Body of pancreas (tissue), 4 donors: ENCODE results near the gene GULP1. TPM values are rescaled to one million over a fixed set of nuclear protein-coding genes. Genes with fewer than 3 reads are reported as not detected.

Experiments
- ATAC-seq: fragments of 150-250 bp; one replicate; pipeline ENCODE4 v1.9.1; 2016
- DNase-seq, 4 donors: peaks; one replicate each; pipeline ENCODE4 v3.0.0-alpha.2; 2019
- H3K27ac ChIP-seq, 4 donors: fragments of 200-600 bp; sonication (generic); 1 replicate in 3 of 4; 2 replicates in 1 of 4; pipeline versions ENCODE4 v1.5.1 to v1.6.1; 2016 to 2019; ENCODE audit warnings: mild to moderate bottlenecking in 1 of 4, mixed read lengths in 1 of 4, moderate library complexity in 1 of 4
- H3K27me3 ChIP-seq, 2 donors: fragments of 200-600 bp; sonication (generic); one replicate each; pipeline ENCODE4 v1.6.0; 2016; ENCODE audit warnings: mild to moderate bottlenecking in 1 of 2
- H3K36me3 ChIP-seq, 2 donors: fragments of 200-600 bp; sonication (generic); replicated peaks in 1 of 2; 2 replicates each; pipeline ENCODE4 v1.5.1; 2016; ENCODE audit warnings: low read depth in 2 of 2; ENCODE audit not compliant: insufficient read depth in 1 of 2
- H3K4me1 ChIP-seq: fragments of 200-600 bp; sonication (generic); one replicate; pipeline ENCODE4 v1.6.0; 2016
- H3K4me3 ChIP-seq, 2 donors: fragments of 200-600 bp; sonication (generic); 1 replicate in 1 of 2; 2 replicates in 1 of 2; pipeline ENCODE4 v1.5.1; 2016 to 2019
- H3K9me3 ChIP-seq, 3 donors: fragments of 200-600 bp; sonication (generic); 1 replicate in 2 of 3; 2 replicates in 1 of 3; pipeline ENCODE4 v1.5.1; 2016
- POLR2A ChIP-seq, 3 donors: fragments of 450-650 bp; IDR thresholded peaks; one replicate each; pipeline ENCODE4 v1.6.1; 2016; ENCODE audit warnings: antibody characterized with exemption in 3 of 3, mild to moderate bottlenecking in 2 of 3
- WGBS, 2 donors: methylation state at CpG; one replicate each; pipeline ENCODE4 v1.1.5; 2017; 5-methylcytosine and 5-hydroxymethylcytosine counted together
- intact Hi-C: fragments of 100-400 bp; cut with DNase I; formaldehyde crosslinking; loops from one replicate; pipeline ENCODE4 v1.15.1; 2023
- total RNA-seq, 2 donors: library from RNA; depleted of rRNA; stranded (reverse); fragments of >200 nt; gene quantifications; one replicate each; pipeline ENCODE4 v1.1.0, GENCODE V29; 2016
- TF ChIP-seq, protein P1 (sequence below), 7 experiments: fragments of 450-650 bp in 4 of 7; fragments of 200-600 bp in 3 of 7; sonication (generic) in 3 of 7; IDR thresholded peaks; one replicate each; pipeline ENCODE4 v1.5.1; 2016 to 2019; ENCODE audit warnings: antibody characterized with exemption in 7 of 7

Gene GULP1
- total RNA-seq, 2 donors from 2014 or later: 24.7 to 50.3 TPM

DNA sequence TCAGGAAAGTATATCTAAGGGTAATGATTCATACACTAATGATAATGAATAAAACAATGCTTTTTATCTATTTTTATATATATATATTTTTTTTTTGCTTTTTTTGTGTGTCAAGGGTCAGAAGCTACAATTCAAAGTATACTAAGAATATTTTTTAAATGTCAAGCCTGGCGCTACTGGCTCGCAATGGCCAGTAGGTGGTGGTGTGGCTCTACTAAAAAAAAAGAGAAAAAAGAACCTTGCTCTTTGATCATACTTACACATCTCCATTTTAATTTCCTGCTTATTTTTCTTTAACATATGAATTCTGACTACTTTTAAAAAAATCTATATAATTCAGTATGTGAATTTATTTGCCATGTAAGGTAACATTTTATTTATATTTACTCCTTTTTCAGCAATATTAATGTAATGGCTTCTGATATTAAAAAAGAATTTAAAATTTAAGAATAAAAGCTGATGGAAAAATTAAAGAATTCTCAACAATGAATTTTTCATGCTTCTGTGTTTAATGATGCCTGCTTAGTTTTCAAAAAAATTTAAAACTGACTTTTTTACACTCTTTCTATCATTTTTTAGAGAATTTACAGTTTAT, 232.9 kb downstream of the GULP1 start:
- Histone ChIP-seq H3K9me3 (no peaks in the 10 kb centered on the region), H3K4me1 (peaks cover 11% of the 10 kb centered on the region), H3K27ac (no peak overlapping the region), H3K27me3 (no peaks in the 10 kb centered on the region), H3K36me3 (no peaks in the 10 kb centered on the region), H3K4me3 (no peak overlapping the region)
- 6 to 7% methylated on average over 2 of the region's 2 CpGs for WGBS, 2 donors
- intact Hi-C loops: no loop called here
- DNase-seq: peak; percentile 16 to 48 (median 28)
- ATAC-seq: peak; percentile 83
- TF ChIP-seq, protein P1, sequence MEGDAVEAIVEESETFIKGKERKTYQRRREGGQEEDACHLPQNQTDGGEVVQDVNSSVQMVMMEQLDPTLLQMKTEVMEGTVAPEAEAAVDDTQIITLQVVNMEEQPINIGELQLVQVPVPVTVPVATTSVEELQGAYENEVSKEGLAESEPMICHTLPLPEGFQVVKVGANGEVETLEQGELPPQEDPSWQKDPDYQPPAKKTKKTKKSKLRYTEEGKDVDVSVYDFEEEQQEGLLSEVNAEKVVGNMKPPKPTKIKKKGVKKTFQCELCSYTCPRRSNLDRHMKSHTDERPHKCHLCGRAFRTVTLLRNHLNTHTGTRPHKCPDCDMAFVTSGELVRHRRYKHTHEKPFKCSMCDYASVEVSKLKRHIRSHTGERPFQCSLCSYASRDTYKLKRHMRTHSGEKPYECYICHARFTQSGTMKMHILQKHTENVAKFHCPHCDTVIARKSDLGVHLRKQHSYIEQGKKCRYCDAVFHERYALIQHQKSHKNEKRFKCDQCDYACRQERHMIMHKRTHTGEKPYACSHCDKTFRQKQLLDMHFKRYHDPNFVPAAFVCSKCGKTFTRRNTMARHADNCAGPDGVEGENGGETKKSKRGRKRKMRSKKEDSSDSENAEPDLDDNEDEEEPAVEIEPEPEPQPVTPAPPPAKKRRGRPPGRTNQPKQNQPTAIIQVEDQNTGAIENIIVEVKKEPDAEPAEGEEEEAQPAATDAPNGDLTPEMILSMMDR (IDR thresholded peaks at IDR 0.05): peak; percentile 30 to 92 (median 66)
- no peak for TF ChIP-seq POLR2A (IDR thresholded peaks at IDR 0.05)

DNA sequence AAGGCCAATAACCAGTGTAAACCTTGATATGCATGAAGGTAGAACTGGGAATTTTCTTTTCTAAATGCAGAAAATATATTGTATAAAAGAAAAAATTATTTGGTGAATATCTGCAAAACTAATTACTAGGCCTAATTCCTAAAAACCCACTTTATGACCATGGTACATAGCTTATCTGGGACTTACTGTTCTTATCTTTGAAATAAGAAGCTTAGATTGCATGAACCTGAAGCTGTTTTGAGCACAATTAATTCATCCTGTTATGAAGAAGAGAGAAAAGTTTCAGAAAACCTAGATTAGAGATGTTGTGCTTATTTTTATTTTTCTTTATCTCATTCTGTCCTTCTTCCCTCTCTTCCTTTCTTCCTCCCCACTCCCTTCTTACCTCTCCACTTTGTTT, 235.0 kb downstream of the GULP1 start:
- intact Hi-C loops: no loop called here
- Histone ChIP-seq H3K27me3 (no peaks in the 10 kb centered on the region), H3K27ac (no peak overlapping the region), H3K36me3 (no peaks in the 10 kb centered on the region), H3K9me3 (no peaks in the 10 kb centered on the region), H3K4me3 (no peak overlapping the region), H3K4me1 (peaks cover 14% of the 10 kb centered on the region)
- no peak for TF ChIP-seq POLR2A (IDR thresholded peaks at IDR 0.05)
- TF ChIP-seq, protein P1 (IDR thresholded peaks at IDR 0.05): no peak
- ATAC-seq: no peak
- no peak for DNase-seq

DNA sequence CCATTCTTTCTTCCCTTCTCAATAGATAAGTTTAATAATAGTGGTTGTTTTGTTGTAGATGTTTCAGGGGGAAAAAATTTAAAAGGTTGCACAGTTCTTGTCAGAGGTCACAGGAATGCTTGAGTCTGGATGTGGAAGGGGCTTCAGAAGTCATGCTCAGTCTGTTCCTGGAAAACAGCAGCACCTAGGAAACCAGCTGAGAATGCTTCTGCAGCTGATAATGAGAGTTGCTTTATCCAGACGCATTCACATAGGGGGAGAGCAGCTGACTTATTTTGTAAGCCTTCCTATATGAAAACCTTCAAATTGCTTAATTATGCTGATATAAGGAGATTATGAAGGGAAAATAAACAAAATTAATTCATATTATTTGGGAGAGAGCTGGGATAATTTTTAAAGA, 235.5 kb downstream of the GULP1 start:
- no peak for DNase-seq
- no peaks in the 10 kb centered on the region for H3K27me3 ChIP-seq
- intact Hi-C loops: no loop called here
- H3K9me3 ChIP-seq: no peaks in the 10 kb centered on the region
- no peak overlapping the region for H3K27ac ChIP-seq
- no peak for ATAC-seq
- TF ChIP-seq, protein P1 (IDR thresholded peaks at IDR 0.05): no peak
- TF ChIP-seq POLR2A (IDR thresholded peaks at IDR 0.05): no peak
- no peaks in the 10 kb centered on the region for H3K36me3 ChIP-seq
- peaks cover 14% of the 10 kb centered on the region for H3K4me1 ChIP-seq
- no peak overlapping the region for H3K4me3 ChIP-seq
- 54 to 70% methylated on average over 1 of the region's 1 CpG for WGBS, 2 donors

DNA sequence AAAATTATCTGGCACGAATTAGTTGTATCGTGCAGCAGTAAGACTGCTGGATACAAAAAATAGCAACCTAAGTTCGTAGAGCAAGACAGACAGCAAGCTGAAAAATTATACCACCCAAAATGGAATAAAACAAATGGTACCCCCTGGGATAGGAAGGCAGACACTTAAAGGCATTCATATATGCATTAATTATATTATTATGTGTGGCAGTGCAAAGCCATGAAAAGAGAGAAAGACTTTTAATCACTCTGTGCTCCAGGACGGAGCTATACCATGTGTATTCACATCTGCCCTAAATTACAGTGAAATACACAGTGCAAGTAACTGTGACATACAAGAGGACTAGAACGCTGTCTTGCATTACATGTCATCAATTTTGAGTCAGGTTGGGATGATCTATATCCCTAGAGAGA, 235.9 kb downstream of the GULP1 start:
- H3K36me3 ChIP-seq: no peaks in the 10 kb centered on the region
- DNase-seq (no peak), ATAC-seq (no peak)
- no peak overlapping the region for H3K27ac ChIP-seq
- intact Hi-C loops: no loop called here
- H3K9me3 ChIP-seq: no peaks in the 10 kb centered on the region
- peaks cover 14% of the 10 kb centered on the region for H3K4me1 ChIP-seq
- no peak overlapping the region for H3K4me3 ChIP-seq
- 85 to 90% methylated on average over 5 of the region's 5 CpGs for WGBS, 2 donors
- H3K27me3 ChIP-seq: no peaks in the 10 kb centered on the region
- no peak for TF ChIP-seq POLR2A (IDR thresholded peaks at IDR 0.05)
- TF ChIP-seq, protein P1 (IDR thresholded peaks at IDR 0.05): no peak

DNA sequence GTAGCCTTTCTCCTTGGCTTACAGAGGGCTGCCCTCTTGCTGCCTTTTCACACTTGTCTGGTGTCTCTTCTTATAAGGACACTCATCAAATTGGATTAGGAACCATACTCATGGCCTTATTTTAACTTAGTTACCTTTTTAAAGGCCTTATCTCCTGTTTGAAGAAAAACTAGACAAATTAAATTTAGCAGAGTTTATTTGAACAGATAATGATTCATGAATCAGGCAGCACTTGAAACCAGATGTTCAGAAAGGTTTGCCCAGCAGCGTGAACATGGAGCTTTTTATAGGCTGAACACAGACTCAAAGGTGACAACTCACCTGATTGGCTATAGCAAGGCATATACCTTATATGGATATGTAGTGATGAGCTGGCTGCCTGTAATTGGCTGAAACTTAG, 238.0 kb downstream of the GULP1 start:
- Histone ChIP-seq H3K27me3 (no peaks in the 10 kb centered on the region), H3K9me3 (no peaks in the 10 kb centered on the region), H3K4me3 (no peak overlapping the region), H3K36me3 (no peaks in the 10 kb centered on the region), H3K27ac (no peak overlapping the region), H3K4me1 (peaks cover 14% of the 10 kb centered on the region)
- TF ChIP-seq, protein P1 (IDR thresholded peaks at IDR 0.05): no peak
- TF ChIP-seq POLR2A (IDR thresholded peaks at IDR 0.05): no peak
- DNase-seq (no peak), ATAC-seq (no peak)
- intact Hi-C loops: loop anchor here (10.0 kb wide), 1 partner anchor 875 kb away; no protein-coding TSS in a partner anchor
- 76 to 95% methylated on average over 1 of the region's 1 CpG for WGBS, 2 donors
